ENCODE results near the gene GGA1.
"Not testable (repeated sequence)": the region's sequence is repeated elsewhere in the genome, so short reads cannot be mapped to it uniquely, and the experiment has no call there.

The GGA1 gene

GRCh38 chr22:37582526-37582925 lies 26.1 kb upstream of the GGA1 start:
- H3K4me3 Mint-ChIP-seq, result no peak overlapping the region
- no peak for TF ChIP-seq CTCF (IDR thresholded peaks at IDR 0.05)

GRCh38 chr22:37588546-37589215 lies 20.0 kb upstream of the GGA1 start:
- Mint-ChIP-seq H3K4me1 (peaks cover 32% of the 10 kb centered on the region), H3K27ac (peak overlapping the region; percentile 45), H3K36me3 (ENCODE audit: low read depth) (no peaks in the 10 kb centered on the region), H3K27me3 (ENCODE audit: low read depth, poor library complexity) (peaks cover 24% of the 10 kb centered on the region), H3K9me3 (no peaks in the 10 kb centered on the region), H3K4me3 (no peak overlapping the region)
- DNase-seq, result no peak
- TF ChIP-seq CTCF (IDR thresholded peaks at IDR 0.05), result no peak

More at GRCh38 chr22:37582526-37582925, 26.1 kb upstream of the GGA1 start:
- Mint-ChIP-seq H3K36me3 (ENCODE audit: low read depth) (no peaks in the 10 kb centered on the region), H3K9me3 (no peaks in the 10 kb centered on the region), H3K27ac (no peak overlapping the region), H3K4me1 (peaks cover 19% of the 10 kb centered on the region), H3K27me3 (ENCODE audit: low read depth, poor library complexity) (peaks cover 26% of the 10 kb centered on the region)
- DNase-seq, result no peak

- no peak overlapping the region for H3K4me3 Mint-ChIP-seq
- H3K4me1 Mint-ChIP-seq, result peaks cover 32% of the 10 kb centered on the region
- H3K9me3 Mint-ChIP-seq, result no peaks in the 10 kb centered on the region
- H3K36me3 Mint-ChIP-seq (ENCODE audit: low read depth), result no peaks in the 10 kb centered on the region
- no peak overlapping the region for H3K27ac Mint-ChIP-seq
- DNase-seq, result no peak
- no peak for TF ChIP-seq CTCF (IDR thresholded peaks at IDR 0.05)
- H3K27me3 Mint-ChIP-seq (ENCODE audit: low read depth, poor library complexity), result peaks cover 29% of the 10 kb centered on the region
Measured at GRCh38 chr22:37589636-37590035, 19.0 kb upstream of the GGA1 start.

GRCh38 chr22:37591081-37591480 lies 17.6 kb upstream of the GGA1 start:
- peaks cover 33% of the 10 kb centered on the region for H3K27me3 Mint-ChIP-seq (ENCODE audit: low read depth, poor library complexity)
- H3K4me3 Mint-ChIP-seq; H3K27ac Mint-ChIP-seq; H3K36me3 Mint-ChIP-seq (ENCODE audit: low read depth); DNase-seq; H3K9me3 Mint-ChIP-seq: not testable (repeated sequence)
- H3K4me1 Mint-ChIP-seq, result peaks cover 26% of the 10 kb centered on the region

GRCh38 chr22:37591823-37592404 lies 16.7 kb upstream of the GGA1 start:
- no peaks in the 10 kb centered on the region for H3K36me3 Mint-ChIP-seq (ENCODE audit: low read depth)
- TF ChIP-seq CTCF (IDR thresholded peaks at IDR 0.05), result no peak
- peaks cover 26% of the 10 kb centered on the region for H3K4me1 Mint-ChIP-seq
- peaks cover 30% of the 10 kb centered on the region for H3K27me3 Mint-ChIP-seq (ENCODE audit: low read depth, poor library complexity)
- H3K4me3 Mint-ChIP-seq, result peak overlapping the region; percentile 78
- DNase-seq, result no peak
- no peaks in the 10 kb centered on the region for H3K9me3 Mint-ChIP-seq
- no peak overlapping the region for H3K27ac Mint-ChIP-seq

- no peak for TF ChIP-seq CTCF (IDR thresholded peaks at IDR 0.05)
- Mint-ChIP-seq H3K4me3 (no peak overlapping the region), H3K27me3 (ENCODE audit: low read depth, poor library complexity) (peaks cover 21% of the 10 kb centered on the region), H3K36me3 (ENCODE audit: low read depth) (no peaks in the 10 kb centered on the region), H3K4me1 (peaks cover 14% of the 10 kb centered on the region), H3K9me3 (no peaks in the 10 kb centered on the region), H3K27ac (no peak overlapping the region)
- no peak for DNase-seq
Measured at GRCh38 chr22:37594237-37594636, 14.4 kb upstream of the GGA1 start.

Measured in nephron progenitor cell (in vitro differentiated cells).